HG03039 (cell line): ENCODE data around the gene IPCEF1.
"Not testable (repeated sequence)": the region's sequence is repeated elsewhere in the genome, so short reads cannot be mapped to it uniquely, and the experiment has no call there.

Source experiments
- ATAC-seq: cut with Tn5 transposase; IDR thresholded peaks from one replicate; pipeline ENCODE4 v1.9.1; 2021; ENCODE audit warnings: mild to moderate bottlenecking, moderate library complexity; ENCODE audit not compliant: unreplicated experiment

Gene IPCEF1

DNA sequence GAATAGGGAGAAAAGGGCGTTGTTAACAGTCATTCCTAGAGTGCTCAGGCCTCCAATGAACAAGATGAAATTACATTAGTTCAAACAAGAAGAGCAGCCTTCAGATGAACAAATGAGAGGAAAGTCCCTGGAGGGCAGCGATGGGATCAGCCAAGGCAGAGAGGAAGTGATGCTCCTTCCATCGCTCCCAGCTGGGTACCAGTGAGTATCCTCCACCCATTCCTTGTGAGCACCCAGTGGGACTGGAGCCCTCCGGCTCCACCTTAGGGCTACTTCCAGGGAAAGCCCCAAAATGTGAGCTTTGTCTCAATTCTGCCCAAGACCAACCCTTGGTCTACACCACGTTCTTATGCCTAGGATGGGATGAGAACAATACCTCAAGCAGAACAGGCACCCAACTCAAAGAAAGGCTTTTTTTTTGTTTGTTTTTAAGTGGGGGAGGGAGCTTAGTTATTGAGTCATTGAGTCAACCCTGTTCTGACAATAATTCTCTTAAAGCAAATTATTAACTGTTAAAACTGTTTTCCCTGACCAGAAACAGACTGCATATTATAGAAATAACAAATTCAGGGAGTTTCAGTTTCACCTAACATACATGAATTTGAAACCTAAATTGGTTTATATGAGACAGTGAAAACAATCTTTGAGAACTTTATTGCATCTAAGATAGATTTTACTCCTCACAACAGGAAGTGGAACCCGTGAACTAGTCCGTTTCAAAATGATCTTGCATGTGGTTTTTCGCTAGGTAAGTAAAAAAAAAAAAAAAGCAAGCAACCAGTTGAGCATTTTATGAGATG is 106.9 kb downstream of the IPCEF1 start:
- peak; percentile 68 for ATAC-seq

GRCh38 chr6:154247119-154247861 is 109.3 kb downstream of the IPCEF1 start:
- no peak for ATAC-seq

DNA sequence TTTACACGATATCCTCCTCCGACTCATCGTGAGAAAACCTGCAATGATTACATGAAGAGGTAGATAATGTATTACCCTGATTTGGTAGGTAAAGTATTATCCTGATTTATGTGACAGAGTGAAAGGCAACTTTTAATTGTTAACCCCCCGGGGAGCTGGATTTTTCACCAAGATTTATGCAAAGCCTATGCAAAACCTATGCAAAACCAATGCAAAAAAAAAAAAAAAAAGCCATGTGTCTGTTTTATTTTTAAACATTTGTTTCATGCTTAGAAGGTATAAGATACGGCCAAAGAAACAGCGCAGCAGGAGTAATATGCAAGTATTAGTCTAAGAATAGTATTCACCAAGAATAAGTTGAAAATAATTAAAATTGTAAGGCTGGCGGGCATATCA is 109.9 kb downstream of the IPCEF1 start:
- ATAC-seq: no peak

- no peak for ATAC-seq
Observed at GRCh38 chr6:154245506-154245905, 111.1 kb downstream of the IPCEF1 start.

GRCh38 chr6:154243793-154244750 is 112.5 kb downstream of the IPCEF1 start:
- no peak for ATAC-seq

DNA sequence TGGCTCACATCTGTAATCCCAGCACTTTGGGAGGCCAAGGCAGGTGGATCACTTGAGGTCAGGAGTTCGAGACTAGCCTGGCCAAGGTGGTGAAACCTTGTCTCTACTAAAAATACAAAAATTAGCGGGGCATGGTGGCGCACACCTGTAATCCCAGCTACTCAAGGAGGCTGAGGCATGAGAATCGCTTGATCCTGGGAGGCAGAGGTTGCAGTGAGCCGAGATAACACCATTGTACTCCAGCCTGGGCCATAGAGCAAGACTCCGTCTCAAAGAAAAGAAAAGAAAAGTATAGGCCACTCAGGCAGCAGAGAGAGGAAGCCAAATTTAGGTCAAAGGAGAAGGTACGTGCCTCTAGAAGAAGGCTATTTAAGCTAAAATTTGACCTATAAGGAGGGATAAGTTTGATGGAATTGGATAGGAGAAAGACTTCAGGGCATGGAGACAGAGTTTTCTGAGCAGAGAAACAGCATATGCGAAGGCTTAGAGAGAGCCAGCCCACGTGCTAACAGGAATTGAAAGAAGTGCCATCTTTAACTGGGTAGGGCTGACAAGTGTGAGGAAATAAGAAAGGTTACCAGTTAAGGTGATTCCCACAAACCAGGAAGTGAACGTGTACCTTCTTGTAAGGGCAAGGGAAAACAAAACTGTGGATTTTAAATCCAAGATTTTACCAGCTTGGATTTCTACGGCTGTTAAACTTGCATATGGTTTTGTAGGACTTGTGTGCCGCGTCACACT is 113.8 kb downstream of the IPCEF1 start:
- ATAC-seq: no peak

DNA sequence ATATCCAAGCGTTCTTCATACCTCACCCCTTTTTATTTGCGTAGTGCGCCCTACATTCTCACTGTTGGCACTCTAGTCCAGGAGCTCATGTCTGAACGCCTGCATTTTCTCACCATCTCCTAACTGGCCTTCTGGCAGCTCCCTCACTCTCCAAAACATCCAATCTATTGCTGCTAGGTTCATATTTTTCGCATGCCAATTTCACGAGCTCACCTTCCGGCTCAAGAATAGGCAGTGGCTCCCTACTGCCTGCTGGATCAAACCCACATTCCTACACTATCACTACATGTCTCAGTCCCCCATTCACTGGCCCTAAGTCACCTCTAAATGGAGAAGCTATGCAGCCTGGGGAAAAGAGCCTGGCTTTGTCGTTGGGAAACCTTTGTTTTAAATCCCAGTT is 115.0 kb downstream of the IPCEF1 start:
- ATAC-seq: no peak

DNA sequence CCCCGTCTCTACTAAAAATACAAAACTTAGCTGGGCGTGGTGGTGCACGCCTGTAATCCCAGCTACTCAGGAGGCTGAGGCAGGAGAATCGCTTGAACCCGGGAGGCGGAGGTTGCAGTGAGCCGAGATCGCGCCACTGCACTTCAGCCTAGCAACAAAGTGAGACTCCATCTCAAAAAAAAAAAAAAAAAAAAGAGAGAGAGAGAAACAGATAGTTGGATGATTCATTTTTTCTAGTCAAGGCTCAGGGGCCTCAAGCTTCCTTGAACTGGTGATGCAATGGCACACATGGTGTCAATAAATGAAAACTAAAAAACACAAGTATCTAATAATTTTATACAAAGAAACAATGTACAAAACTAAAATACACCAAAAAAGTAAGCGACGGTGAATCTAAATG is 115.5 kb downstream of the IPCEF1 start:
- not testable (repeated sequence) for ATAC-seq

DNA sequence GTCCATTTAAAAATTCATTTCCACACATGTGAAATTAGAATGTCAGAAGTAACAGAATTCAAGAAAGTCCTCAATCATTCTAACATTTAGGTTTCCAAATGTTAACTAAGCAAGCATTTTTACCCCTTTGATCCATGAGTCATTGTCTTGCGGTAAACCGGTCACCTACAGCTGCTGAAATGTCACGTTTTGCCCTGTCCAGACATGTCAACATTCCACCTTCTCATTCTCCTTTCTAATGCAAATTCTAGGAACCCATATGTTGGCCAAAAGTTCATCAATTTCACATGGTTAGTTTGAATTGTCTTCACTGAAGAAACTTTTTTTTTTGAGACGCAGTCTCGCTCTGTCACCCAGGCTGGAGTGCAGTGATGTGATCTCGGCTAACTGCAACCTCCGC is 117.2 kb downstream of the IPCEF1 start:
- no peak for ATAC-seq

- no peak for ATAC-seq
Observed at GRCh38 chr6:154238831-154239230, 117.8 kb downstream of the IPCEF1 start.

DNA sequence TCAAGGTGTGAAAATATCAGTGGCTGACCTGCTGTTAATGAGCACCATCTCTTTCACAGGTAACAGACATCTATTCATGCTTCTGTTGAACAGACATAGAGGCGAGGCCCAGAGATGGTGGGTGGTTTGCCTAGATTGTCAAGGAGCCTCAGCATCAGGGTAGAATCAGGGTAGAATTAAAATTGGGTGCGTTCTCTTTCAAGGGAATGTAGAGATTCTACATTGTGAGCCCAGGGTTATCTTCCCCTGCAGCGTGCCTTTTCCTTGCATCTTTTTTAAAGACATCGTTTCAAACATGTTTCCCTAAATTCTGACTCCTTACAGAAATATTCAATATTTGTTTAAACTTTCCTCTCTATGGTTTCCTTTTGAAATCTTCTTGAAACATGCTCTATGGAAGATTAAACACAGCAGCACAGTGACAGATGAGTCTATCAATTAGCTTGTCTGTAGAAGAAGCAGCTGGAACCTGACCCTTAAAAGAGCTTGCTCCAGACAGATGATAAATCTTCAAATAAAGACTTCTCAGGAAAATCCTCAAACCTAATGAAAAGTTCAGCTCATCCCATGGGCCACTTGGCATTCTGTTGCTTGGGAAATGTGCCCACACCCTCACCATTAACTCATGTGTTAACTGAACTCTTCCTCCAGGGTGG is 119.8 kb downstream of the IPCEF1 start:
- ATAC-seq: no peak

DNA sequence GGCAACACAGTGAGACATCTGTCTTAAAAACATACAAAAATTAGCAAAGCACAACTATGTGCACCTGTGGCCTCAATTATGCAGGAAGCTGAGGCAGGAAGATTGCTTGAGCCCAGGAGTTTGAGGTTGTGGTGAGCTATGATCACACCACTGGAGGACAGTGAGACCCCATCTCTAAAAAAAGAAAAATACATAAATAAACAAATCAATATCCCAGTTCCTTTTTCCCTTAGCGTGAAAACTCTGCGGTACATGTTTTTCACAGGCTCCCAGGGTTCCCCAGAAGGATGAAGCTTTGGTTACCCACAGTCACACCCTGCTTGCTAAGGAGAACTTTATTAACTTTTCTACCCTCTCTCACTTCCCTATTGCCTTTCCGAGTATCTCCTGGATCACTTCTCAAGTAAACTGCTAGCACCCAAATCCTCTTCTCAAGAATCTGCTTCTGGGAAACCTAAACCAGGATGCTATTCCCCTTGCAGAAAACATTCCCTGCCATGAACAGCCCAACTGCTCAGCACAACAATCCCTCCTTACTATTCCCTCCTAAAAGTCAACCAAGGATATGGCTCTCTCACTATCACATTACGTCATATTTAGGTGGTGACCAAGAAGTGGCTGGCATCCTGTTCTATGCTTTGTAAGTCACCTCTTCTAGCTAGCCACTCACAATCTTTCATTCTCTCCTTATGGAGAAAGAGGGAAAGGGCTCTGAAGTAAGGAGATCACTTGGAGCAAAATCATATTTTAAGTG is 122.4 kb downstream of the IPCEF1 start:
- ATAC-seq: peak; percentile 39

DNA sequence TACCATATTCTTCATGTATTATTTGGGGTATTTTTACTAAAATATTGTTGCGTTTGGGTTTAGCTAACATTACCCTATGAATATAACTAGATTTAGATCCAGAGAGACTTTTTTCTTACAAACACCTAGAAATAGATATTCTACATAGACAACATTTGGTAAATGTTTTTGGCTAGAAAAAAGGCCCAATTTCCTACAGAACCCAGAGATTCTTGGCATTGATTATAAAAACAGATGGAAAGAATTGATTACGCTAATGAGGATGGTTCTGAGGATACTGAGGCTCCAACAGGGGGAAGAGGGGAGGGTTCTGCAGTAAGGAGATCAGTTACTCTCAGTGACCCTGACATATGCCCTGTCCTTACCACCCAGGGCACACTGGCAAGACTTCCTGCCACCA is 123.2 kb downstream of the IPCEF1 start:
- ATAC-seq: no peak

GRCh38 chr6:154232013-154232910 is 124.3 kb downstream of the IPCEF1 start:
- ATAC-seq: no peak

DNA sequence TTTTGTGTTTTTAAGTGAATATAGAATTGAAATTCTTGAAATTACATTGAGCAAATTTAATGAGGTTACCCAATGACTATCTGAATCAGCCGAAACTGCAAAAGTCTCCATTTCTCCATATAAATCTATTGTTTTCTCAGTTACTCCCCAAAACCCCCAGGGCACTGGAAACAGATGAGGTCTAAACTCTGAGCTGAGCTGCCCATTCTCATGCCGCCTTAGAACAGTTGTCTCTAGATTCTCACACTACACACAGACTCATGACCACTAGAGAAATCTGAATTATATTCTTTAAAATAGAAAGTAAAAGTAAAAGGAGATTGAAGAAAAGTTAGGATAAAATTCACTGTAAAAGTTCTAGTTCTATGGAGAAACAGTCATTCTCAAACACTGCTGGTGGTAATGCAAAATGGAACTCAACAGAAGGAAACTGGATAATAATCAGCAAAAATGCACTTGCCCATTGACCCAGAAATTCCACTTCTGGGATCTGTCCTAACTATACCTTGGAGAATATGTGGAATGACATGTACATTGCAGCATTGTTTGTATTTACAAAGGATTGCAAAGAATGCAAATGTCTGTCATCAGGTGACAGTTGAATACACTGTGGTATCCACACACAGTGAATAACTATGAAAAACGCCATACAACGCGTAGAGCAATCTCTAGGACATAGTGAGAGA is 125.5 kb downstream of the IPCEF1 start:
- ATAC-seq: no peak

- ATAC-seq: no peak
Observed at GRCh38 chr6:154230393-154230792, 126.2 kb downstream of the IPCEF1 start.

DNA sequence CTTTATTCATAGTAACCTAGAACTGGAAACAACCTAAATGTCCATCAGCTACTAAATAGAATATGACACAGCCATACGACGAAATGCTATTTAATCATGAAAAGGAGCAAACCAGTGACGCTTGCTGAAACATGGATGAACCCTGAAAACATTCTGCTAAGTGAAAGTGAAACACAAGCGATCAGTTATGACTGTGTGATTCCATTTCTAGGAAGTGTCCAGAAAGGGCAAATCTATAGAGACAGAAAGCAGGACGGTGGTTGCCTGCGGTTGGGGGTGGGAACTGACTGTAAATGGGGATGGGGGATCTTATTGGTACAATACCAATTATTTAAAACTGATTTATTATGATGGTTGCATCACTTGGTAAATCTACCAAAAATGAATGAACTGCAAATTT is 126.8 kb downstream of the IPCEF1 start:
- ATAC-seq: peak; percentile 88

DNA sequence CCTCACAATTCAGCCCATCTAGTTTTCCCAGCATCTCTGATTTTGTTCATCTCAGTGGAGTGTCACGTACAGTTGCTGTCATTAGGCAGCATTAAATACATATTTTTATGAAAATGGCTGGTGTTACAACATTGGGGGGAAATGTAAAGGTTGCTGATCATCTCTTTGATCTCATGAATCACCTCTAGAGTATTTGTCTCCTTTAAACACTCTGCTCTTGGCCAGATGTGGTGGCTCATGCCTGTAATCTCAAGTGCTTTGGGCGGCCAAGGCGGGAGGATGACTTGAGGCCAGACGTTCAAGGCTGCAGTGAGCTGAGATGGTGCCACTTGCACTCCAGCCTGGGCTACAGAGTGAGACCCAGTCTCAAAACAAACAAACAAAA is 128.1 kb downstream of the IPCEF1 start:
- no peak for ATAC-seq
